NAMALWA (cell line): ENCODE measurements around the gene OR2A25.
A peak's percentile ranks its signal among the peaks of the same experiment; 100 is the strongest.
"Not testable (repeated sequence)": the region's sequence is repeated elsewhere in the genome, so short reads cannot be mapped to it uniquely, and the experiment has no call there.

Experiments used
- DNase-seq: peaks from one replicate; pipeline ENCODE4 v3.0.0-alpha.2; 2015; ENCODE audit warnings: low spot score

The OR2A25 gene, protein sequence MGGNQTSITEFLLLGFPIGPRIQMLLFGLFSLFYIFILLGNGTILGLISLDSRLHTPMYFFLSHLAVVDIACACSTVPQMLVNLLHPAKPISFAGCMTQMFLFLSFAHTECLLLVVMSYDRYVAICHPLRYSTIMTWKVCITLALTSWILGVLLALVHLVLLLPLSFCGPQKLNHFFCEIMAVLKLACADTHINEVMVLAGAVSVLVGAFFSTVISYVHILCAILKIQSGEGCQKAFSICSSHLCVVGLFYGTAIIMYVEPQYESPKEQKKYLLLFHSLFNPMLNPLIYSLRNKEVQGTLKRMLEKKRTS

DNA sequence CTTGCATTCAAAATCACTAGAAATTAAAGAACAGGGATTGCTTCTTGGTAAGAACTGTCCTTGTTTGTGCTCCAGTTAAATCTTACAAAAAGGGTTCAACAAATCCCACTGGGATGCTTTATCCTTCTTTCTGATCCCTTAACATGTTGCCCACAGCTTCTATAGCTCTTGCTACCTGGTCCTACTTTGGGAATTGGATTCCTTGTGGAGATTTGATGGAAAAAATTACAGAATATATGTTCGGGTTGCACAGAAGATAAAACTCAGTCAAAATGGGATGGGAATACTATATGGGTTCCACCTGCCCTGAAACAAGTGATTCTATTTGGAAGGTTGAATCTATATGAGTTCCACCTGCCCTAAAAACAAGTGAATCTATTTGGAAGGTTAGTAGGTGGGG lies at the start of gene OR2A25:
Gene OR2A25 (plus strand): TSS at position 301 of the 400 bp plus-strand sequence. CDS start 4,409 bp downstream, outside the sequence.
- DNase-seq = no peak

DNA sequence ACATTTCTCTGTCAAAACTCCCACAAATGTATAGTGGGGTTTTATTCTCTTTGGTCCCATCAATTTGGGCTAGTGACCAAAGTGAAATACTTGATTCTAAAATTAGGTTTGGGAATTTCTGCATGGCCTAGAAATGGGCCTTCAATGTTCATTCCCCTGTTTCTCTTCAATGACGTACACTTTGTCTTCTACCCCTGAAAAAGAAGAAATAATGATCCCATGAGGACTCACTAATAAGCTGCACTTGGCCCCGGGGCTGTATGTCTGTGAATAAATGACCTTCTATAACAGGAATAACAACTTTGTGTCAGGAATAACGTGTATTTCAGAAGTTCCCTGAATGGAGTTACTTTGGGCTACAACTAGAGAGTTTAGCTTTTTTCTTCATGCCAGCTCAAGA lies 49.3 kb upstream of the OR2A25 start:
- no peak for DNase-seq

DNA sequence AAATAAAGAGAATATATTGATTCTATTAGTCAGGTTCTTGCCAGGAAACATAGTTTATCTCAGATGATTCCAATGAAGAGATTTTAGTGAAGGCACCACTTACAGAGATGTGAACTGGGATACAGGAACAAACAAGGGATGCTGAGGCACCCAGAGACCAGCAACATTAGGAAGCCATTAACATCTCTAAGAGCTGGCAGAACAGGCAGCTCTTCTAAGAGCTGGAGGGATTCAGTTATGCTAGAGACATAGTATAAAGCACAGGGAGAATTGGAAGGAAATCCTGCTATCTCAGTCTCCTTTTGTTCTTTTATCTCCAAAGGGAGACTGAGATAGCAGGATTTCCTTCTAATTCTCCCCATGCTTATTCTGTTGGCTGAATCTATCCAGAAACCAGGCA lies 47.4 kb upstream of the OR2A25 start:
- DNase-seq = no peak

DNA sequence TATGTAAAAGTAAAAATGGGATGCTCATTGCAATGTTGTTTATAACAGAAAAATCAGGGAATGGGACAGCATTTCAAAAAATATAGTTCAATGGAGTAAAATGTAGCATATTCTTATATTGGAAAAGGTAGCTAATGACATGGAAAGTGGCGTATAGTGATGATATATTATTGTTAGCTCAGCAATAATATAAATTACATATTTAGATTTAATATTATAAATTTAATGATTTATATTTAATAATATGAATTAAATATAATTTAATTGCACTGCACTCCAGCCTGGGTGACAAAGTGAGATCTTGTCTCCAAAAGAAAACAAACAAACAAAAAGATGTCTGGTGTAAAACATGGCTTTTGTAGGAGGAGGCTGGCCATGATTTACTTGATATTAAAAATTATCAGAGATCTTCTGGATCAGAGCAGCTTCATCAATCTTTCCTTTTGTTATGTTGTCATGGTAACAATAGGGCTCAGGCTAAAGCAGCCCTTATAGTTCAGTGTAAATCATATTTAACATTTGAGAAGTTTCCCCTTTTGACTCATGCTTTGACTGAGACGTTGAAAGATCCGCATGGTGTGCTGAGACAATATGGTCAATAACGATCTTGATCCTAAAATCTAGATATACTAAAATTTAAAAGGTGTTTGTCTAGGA lies 46.3 kb upstream of the OR2A25 start:
- DNase-seq = no peak

DNA sequence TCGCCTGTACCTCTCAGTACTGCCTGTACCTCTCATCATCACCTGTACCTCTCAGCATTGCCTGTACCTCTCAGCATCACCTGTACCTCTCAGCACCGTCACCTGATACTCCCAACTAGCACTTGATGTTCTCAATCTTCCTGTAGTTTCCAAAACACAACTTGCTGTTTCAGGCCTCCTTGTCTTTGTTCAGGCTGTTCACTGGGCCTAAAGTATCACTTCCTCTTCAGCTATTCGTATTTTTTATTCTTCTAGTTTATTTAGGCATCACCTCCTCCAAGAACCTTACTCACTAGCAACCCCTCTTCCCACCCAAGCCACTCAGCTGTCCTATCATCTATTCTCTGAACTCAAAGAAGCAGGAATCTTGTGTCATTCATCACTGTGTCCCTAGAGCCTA lies 45.4 kb upstream of the OR2A25 start:
- no peak for DNase-seq

DNA sequence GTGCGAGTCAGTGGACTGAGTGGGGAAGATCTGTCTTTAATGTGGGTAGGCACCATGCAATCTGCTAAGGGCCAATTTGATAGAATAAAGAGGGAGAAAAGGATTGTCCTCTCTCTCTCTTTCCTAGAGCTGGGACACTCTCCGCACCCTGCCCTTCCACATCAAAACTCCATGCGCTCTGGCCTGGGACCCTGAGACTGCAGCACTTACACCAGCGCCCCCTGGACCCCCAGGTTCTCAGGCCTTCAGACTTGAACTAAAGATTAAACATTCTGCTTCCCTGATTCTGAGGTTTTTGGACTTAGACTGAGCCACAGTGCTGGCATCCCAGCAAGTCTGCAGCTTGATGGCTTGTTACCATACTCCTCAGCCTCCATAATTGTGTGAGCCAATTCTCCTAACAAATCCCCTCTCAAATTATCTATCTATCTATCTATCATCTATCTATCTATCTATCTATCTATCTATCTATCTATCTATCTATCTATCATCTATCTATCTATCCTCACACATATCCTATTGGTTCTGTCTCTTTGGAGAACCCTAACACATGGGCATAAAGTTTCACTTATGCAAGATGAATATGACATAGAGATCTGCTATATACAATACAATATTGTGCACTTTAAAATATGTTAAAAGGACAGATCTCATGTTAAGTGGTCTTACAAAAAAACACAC lies 43.3 kb upstream of the OR2A25 start:
- no peak for DNase-seq

DNA sequence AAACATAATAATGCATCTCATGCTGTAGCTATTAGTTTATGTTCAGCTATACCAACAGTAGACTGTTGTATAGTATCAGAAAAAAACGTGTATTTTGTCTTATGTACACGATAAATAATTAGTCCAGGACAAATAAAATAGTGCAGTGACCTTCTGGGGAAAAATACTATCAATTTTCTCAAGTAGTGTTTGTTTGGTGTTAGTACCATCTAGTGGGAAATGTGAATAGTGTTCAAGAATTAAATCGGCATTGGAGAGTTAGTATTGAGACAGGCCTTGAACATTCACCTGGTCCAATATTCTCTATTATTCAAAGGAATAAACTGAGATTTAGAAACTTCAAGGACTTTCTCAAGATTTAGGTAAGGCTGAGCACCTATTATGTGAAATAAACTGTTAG lies 42.5 kb upstream of the OR2A25 start:
- peak; percentile 28 for DNase-seq

DNA sequence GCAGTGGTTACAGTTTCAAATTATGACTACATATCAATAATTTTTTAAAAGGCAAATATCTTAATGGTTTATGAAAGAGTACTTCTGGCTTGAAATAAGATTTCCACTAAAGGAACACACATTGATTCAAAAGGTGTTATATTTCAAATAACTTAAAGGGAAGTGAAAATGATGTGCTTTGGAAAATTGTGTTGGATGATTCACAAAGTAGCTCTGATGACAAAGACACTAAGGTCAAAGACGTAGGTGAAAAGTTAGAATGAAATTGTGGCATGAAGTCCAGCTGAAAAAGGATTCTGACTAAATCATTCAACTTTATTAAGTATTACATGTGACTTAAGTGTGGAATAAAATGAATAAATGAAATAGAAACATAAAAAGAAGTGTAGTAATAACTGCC lies 41.6 kb upstream of the OR2A25 start:
- DNase-seq = no peak

DNA sequence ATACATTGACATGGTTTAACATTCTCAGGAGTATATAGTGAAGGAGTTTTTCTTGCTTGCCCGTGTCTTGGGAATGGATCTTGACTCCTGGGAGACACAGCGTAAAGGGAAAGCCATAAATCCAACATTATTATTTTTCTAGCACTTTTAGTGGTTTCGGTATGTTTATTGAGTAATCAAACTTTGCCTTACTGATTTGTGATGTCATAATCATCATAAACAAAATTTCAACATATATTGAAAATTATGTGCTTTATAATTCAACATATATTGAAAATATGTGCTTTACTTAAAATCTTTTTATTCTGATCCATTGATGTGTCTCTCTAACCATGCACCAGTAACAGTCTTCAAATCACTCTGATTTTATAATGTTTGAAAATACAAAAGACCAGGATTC lies 41.1 kb upstream of the OR2A25 start:
- DNase-seq = no peak

DNA sequence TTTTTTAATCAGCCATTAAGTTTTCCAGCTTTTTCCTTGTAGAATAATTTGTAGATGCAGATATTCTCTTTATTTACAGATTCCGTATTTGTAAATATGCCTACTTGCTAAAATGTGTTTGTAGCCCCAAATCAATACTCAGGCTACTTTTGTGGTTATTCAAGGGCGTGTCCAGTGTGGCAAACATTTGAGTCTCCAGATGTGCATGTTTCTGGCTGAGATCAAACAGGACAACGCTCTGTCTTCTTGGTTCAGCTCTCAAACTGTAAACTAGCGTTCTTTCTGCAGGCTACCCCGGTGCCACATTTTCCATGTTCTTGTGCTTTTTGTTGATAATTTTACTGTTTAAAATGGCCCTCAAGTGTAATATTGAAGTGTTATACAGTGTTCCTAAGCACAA lies 37.1 kb upstream of the OR2A25 start:
- no peak for DNase-seq

DNA sequence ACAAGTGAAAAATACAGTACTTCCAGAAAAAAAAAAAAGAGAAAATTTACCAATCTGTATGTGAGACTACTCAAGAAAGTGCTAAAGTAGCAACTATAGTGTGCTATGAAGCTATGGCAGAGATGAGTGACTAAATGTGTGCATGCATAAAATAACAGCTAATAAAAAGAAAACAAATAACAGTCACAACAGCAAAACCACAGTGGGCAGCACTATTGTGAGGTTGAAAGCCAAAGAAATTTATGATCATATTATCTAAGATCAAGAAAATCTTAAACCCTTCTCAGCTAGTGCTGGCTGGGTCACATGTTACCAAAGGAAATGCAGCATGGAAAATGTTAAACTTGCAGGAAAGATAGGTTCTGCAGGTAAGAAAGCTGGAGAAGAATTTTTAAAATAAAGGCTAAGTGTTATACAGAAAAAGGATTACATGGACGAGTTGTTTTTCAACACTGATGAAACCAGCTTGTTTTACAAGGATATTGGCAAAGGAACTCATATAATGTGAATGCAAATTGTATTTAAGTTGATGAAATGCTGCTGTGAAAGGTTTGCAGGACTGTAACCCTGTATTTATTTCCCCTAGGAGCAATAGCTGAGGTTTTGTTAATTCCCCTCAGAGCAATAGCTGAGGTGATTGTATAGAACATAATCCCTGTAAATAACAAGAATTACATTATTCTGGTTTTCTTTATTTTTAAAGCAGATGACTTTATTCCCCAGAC lies 36.5 kb upstream of the OR2A25 start:
- no peak for DNase-seq

DNA sequence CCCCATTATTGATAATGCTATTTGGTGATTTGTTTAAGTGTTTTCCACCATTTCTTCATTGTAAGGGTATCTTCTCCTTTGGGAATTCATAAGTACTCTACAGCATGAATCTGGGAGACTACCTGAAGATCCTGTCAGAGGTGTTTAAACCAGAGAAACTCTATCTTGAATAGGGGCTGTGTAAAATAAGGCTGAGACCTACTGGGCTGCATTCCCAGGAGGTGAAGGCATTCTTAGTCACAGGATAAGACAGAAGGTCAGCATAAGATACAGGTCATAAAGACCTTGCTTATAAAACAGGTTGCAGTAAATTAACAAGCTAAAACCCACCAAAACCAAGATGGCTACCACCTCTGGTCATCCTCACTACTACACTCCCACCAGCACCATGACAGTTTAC lies 34.2 kb upstream of the OR2A25 start:
- no peak for DNase-seq

DNA sequence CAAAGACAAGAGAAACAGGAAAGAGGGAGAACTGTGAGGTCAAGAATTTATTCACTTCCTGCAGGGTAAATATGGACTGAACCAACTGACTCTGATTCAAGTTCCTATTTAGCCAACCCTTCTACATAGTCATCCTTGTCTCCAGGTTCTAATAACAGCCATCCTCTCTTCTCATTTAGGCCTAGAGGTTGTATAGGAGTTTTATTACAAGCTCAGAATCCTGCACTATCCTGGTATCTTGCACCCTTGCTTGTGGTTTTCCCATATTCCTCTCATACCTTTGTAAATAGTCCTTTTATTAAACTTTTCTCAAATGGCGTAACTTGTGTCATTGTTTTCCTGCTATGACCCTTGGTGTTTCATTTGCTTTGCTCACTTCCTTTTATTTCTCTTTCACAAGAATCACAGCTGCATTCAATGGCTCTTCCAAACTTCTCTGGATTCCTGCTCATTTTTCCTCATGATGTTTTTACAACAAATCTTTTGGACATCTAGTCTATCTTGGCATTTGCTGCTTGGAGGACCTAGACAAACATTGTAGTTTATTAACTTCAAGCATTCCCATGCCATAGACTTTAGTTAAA lies 33.2 kb upstream of the OR2A25 start:
- DNase-seq = no peak

DNA sequence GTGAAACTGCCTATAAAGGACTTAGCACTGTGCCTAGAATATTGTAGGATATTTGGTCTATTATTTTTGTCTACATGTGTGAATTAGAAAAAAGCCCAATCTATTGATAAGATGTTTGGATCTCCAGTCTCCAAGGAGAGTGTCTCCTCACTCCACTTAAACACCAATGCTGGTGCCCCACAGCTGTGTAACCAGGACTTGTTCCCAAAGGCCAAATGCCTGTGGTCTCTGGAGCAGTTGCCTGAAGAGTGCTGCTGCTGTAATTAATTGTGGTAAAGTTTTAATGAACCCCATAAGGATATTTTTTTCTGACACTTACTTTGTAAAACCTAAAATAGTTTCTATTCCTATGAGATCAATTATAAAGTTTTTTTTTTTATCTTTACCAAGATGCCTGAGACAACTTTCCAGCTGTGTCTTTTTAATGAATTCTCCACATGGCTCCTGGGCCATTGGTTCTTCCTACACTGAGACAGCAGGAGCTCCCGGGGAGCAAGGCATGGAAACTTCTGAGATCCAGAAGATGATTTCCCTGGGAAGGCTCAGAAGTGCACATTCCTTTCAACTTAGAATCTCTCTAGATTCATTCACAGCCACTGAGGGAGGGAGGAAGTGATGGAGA lies 32.1 kb upstream of the OR2A25 start:
- no peak for DNase-seq

DNA sequence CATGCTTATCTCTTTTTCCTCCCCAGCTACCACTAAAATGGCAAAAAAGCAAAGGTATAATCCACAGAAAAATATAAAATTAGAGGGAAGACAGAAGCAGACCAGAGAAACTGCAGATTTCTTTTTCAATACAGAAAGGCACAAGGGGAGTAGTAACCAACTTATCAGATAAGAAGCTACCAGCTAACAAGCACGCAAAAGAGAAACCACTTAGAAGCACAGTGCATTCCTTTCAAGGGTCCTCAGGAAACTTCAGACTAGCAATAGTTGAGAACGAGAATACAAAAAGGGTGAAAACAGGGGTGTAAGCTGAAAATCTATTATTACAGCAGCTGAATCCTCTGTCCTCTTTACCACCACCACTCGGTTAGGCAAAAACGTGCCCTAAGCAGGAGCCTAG lies 30.7 kb upstream of the OR2A25 start:
- DNase-seq = no peak

DNA sequence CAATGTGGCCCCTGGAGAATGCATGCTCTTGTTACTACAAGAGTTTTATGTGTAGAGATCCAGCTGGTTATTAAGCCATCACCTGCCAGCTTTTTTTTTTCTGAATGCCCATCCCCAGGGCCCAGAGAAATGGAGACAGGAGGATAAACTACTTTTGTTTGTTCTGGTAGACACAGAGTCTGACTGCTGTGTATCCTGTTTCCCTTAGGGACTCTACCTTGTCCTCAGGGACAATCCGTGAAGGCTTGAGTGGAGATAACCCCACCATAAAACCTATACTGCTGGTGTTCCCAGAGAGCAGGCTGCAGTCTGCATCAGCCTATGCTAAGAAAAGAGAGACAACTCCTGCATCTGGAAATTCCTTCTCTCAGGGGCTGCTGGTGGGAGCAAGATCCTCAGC lies 21.0 kb upstream of the OR2A25 start, which contains the start of gene OR2A5:
Gene OR2A5 (plus strand): TSS at position 301 of the 400 bp plus-strand sequence. CDS start 1,454 bp downstream, outside the sequence.
- DNase-seq = no peak

DNA sequence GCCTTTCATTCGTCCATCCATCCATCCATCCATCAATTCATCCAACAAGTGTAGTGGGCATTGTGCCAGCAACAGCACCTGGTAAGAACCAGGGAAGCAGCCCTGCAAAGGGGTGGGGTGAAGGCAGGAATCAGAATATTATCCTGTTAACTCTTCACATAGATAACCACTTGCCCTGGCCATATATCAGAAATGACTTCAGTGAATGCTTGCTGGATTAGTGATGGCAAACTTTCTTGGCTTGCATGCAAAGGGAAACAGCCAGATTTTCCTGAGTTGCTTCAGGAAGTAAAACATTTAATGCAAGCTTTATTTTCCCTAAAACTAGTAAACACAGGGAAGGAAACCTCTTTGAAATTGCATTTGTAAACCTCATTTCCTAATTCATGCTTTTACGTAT lies 20.1 kb upstream of the OR2A25 start:
- no peak for DNase-seq

DNA sequence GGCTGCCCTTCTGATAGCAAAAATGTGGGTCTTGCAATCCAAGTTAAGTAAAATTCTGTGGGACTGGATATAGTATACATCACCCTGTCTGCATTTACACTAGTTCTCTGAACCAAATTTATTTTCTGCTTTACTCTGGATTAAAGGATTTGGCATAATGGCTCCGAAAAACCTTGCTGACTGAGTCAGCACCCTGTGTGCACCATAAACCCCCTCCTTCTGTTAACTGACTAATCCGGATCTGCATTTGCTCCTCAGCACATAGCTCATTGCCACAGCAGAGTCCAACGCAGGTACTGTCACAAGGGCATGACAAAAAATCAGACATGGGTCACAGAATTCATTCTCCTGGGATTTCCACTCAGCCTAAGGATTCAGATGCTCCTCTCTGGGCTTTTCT lies 19.5 kb upstream of the OR2A25 start:
- no peak for DNase-seq

DNA sequence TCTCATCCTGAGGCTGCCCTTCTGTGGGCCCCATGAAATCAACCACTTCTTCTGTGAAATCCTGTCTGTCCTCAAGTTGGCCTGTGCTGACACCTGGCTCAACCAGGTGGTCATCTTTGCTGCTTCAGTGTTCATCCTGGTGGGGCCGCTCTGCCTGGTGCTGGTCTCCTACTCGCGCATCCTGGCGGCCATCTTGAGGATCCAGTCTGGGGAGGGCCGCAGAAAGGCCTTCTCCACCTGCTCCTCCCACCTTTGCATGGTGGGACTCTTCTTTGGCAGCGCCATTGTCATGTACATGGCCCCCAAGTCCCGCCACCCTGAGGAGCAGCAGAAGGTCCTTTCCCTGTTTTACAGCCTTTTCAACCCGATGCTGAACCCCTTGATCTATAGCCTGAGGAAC lies 18.7 kb upstream of the OR2A25 start:
- not testable (repeated sequence) for DNase-seq

DNA sequence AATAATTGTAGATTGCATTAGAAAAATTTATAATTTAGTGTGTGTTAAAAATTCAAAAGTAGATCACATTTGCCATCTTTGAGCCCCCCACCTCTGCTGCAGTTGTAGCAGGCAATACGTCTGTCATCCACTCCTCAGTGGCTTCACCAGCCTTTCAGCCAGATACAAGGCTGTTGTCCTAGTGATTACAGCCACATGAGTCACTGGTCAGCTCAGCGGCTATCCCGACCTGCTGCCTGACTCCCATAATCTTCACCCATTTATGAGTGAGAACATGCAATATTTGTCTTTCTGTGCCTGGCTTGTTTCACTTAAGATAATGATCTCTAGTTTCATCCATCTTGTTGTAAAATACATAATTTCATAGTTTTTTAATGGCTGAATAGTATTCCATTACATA lies 11.7 kb upstream of the OR2A25 start:
- no peak for DNase-seq

DNA sequence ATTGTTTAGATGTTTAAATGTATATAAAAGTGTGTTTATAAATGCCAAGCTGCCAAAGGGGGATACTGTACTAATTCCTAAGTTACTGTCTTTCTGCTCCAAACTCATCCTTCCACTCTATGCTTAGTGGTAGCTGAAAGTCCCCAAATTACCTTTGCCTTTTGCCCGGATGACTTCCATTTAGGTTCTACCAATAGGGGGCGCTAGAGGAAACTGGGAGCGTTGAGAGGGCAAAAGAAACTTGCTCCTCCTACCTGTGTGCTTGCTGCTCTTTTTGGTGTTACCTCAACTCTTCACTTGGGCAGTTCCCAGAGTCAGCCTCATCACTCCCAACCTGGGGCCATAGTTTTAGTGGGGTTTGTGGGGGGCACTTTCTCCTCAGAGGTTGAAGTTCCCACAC lies 5.9 kb upstream of the OR2A25 start:
- DNase-seq = peak; percentile 31

DNA sequence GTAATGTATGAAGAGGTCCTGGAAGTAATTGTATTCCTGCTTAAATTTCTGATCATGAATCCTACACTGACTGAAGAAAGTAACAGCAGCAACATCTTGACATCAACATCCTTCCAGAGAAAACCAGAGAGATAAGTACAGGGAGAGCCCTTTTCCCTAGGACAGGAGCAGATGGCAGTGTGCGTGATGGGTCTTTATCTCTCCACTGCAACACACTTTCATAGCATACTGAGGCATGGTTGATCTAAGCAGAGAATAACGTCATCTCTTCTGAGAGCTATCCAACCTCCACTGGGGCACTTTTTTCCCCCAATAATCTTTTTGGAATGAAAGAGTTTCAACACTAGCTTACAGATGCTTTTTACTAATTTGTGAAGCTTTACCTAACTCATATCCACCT lies 342 bp downstream of the OR2A25 start:
- DNase-seq = no peak
